ENCODE measurements around the gene LMAN1L.
"Not testable (repeated sequence)": the region's sequence is repeated elsewhere in the genome, so short reads cannot be mapped to it uniquely, and the experiment has no call there.

LMAN1L gene

GRCh38 chr15:74781431-74782258 lies 31.0 kb upstream of the LMAN1L start, which contains the start of gene CSK:
Gene CSK, plus strand, starts transcription at chr15:74782080. Its CDS starts 16,218 bp downstream, at chr15:74798298.
- in situ Hi-C loops (cut with HindIII; ENCODE audit: low sequenced_read_pairs), result no loop called here

- in situ Hi-C loops (cut with HindIII; ENCODE audit: low sequenced_read_pairs), result no loop called here
These were observed 30.2 kb upstream of the LMAN1L start for GRCh38 chr15:74782259-74783071.

- in situ Hi-C loops (cut with HindIII; ENCODE audit: low sequenced_read_pairs), result no loop called here
These were observed 29.4 kb upstream of the LMAN1L start for GRCh38 chr15:74783072-74783807.

GRCh38 chr15:74783808-74784175 lies 28.8 kb upstream of the LMAN1L start:
- in situ Hi-C loops (cut with HindIII; ENCODE audit: low sequenced_read_pairs), result no loop called here

GRCh38 chr15:74784426-74785193 lies 28.0 kb upstream of the LMAN1L start:
- in situ Hi-C loops (cut with HindIII; ENCODE audit: low sequenced_read_pairs), result no loop called here

- in situ Hi-C loops (cut with HindIII; ENCODE audit: low sequenced_read_pairs), result no loop called here
These were observed 27.2 kb upstream of the LMAN1L start for GRCh38 chr15:74785194-74786032.

GRCh38 chr15:74786081-74786480 lies 26.6 kb upstream of the LMAN1L start:
- in situ Hi-C loops (cut with HindIII; ENCODE audit: low sequenced_read_pairs), result not testable (repeated sequence)

GRCh38 chr15:74786551-74787165 lies 26.0 kb upstream of the LMAN1L start:
- in situ Hi-C loops (cut with HindIII; ENCODE audit: low sequenced_read_pairs), result no loop called here

- in situ Hi-C loops (cut with HindIII; ENCODE audit: low sequenced_read_pairs), result no loop called here
These were observed 25.2 kb upstream of the LMAN1L start for GRCh38 chr15:74787251-74788041.

- in situ Hi-C loops (cut with HindIII; ENCODE audit: low sequenced_read_pairs), result no loop called here
These were observed 24.5 kb upstream of the LMAN1L start for GRCh38 chr15:74788042-74788682.

GRCh38 chr15:74788683-74789151 lies 23.9 kb upstream of the LMAN1L start:
- in situ Hi-C loops (cut with HindIII; ENCODE audit: low sequenced_read_pairs), result no loop called here

GRCh38 chr15:74789171-74789631 lies 23.4 kb upstream of the LMAN1L start:
- in situ Hi-C loops (cut with HindIII; ENCODE audit: low sequenced_read_pairs), result no loop called here

- in situ Hi-C loops (cut with HindIII; ENCODE audit: low sequenced_read_pairs), result no loop called here
These were observed 22.9 kb upstream of the LMAN1L start for GRCh38 chr15:74789741-74790079.

- in situ Hi-C loops (cut with HindIII; ENCODE audit: low sequenced_read_pairs), result no loop called here
These were observed 22.3 kb upstream of the LMAN1L start for GRCh38 chr15:74790080-74790916.

GRCh38 chr15:74791007-74791406 lies 21.6 kb upstream of the LMAN1L start:
- in situ Hi-C loops (cut with HindIII; ENCODE audit: low sequenced_read_pairs), result no loop called here

GRCh38 chr15:74791667-74792066 lies 21.0 kb upstream of the LMAN1L start:
- in situ Hi-C loops (cut with HindIII; ENCODE audit: low sequenced_read_pairs), result no loop called here

Data from endothelial cell of hepatic sinusoid (primary cell).